IMR-90 (cell line): ENCODE data around the gene FOXF1. TPM values are rescaled to one million over a fixed set of nuclear protein-coding genes. Genes with fewer than 3 reads are reported as not detected.

ENCODE experiments used
- ATAC-seq: fragments of 200-7000 bp; cut with Tn5 transposase; 2 replicates; pipeline ENCODE4 v1.9.1; 2020; ENCODE audit warnings: low read depth, mild to moderate bottlenecking, moderate library complexity
- BruUV-seq: library from RNA; stranded (reverse); fragments of 400-500 nt; replicated peaks from 2 replicates; lab custom pipeline; 2021; lab: Mats Ljungman, UMichigan
- CTCF ChIA-PET: fragments of 300-600 bp; formaldehyde crosslinking; extraction: SDS; loops from one replicate; lab custom pipeline; 2021; ENCODE audit warnings: antibody characterized with exemption; lab: Yijun Ruan, JAX
- POLR2A ChIA-PET: fragments of 300-600 bp; sonication (Branson Sonifier 250); formaldehyde crosslinking; loops from one replicate; lab custom pipeline; 2022; ENCODE audit warnings: antibody characterized with exemption; ENCODE audit not compliant: unreplicated experiment; lab: Charles Lee
- DNase-seq: peaks from one replicate; pipeline ENCODE4 v3.0.0; 2013
- H2AFZ ChIP-seq: replicated peaks from 2 replicates; pipeline ENCODE3; 2013; ENCODE audit warnings: low read length, mild to moderate bottlenecking; ENCODE audit not compliant: poor library complexity
- H2AK5ac ChIP-seq: 2 replicates; pipeline ENCODE4 v1.6.1; 2013; ENCODE audit warnings: low read depth, low read length, inconsistent platforms
- H2AK9ac ChIP-seq: replicated peaks from 2 replicates; pipeline ENCODE3; 2013; ENCODE audit warnings: mild to moderate bottlenecking, low read depth, low read length, moderate library complexity; ENCODE audit not compliant: poor library complexity
- H2BK120ac ChIP-seq: 2 replicates; pipeline ENCODE4 v1.6.1; 2013; ENCODE audit warnings: low read depth, low read length, inconsistent platforms
- H2BK15ac ChIP-seq: 3 replicates; pipeline ENCODE4 v1.6.1; 2013; ENCODE audit warnings: low read depth, low read length, inconsistent platforms
- H2BK20ac ChIP-seq: 2 replicates; pipeline ENCODE4 v1.6.1; 2013; ENCODE audit warnings: low read depth, mild to moderate bottlenecking, inconsistent platforms, low read length, moderate library complexity
- H2BK5ac ChIP-seq: 2 replicates; pipeline ENCODE4 v1.6.1; 2013; ENCODE audit warnings: mild to moderate bottlenecking, low read depth, low read length, inconsistent platforms; ENCODE audit not compliant: poor library complexity, severe bottlenecking
- H3K14ac ChIP-seq: replicated peaks from 2 replicates; pipeline ENCODE4 v1.6.1; 2013; ENCODE audit warnings: low read depth, low read length, inconsistent platforms
- H3K18ac ChIP-seq: 2 replicates; pipeline ENCODE4 v1.6.1; 2013; ENCODE audit warnings: low read depth, low read length, control low read depth
- H3K23ac ChIP-seq: 2 replicates; pipeline ENCODE4 v1.6.1; 2013; ENCODE audit warnings: low read depth, low read length, inconsistent platforms
- H3K27ac ChIP-seq: 2 replicates; pipeline ENCODE4 v1.5.1; 2013; ENCODE audit warnings: mild to moderate bottlenecking, control low read depth, low read length; ENCODE audit not compliant: insufficient read depth
- H3K27me3 ChIP-seq: 2 replicates; pipeline ENCODE4 v1.6.1; 2013; ENCODE audit warnings: low read length; ENCODE audit not compliant: control insufficient read depth, insufficient read depth
- H3K36me3 ChIP-seq: 2 replicates; pipeline ENCODE4 v1.6.1; 2013; ENCODE audit warnings: low read length, mixed read lengths; ENCODE audit not compliant: control insufficient read depth, insufficient read depth
- H3K4ac ChIP-seq: 2 replicates; pipeline ENCODE4 v1.6.1; 2013; ENCODE audit warnings: low read depth, low read length, inconsistent platforms
- H3K4me1 ChIP-seq: 2 replicates; pipeline ENCODE4 v1.6.1; 2013; ENCODE audit warnings: low read length, mixed read lengths; ENCODE audit not compliant: control insufficient read depth, insufficient read depth
- H3K4me2 ChIP-seq: 2 replicates; pipeline ENCODE4 v1.6.1; 2013; ENCODE audit warnings: low read depth, mild to moderate bottlenecking, control low read depth, low read length, moderate library complexity
- H3K4me3 ChIP-seq: 2 replicates; pipeline ENCODE4 v1.5.1; 2013; ENCODE audit warnings: low read depth, mild to moderate bottlenecking, control low read depth, low read length, moderate library complexity; ENCODE audit not compliant: insufficient read depth
- H3K56ac ChIP-seq: 2 replicates; pipeline ENCODE4 v1.6.1; 2013; ENCODE audit warnings: low read length, inconsistent platforms; ENCODE audit not compliant: insufficient read depth; ENCODE audit errors: extremely low read depth
- H3K79me1 ChIP-seq, 2 experiments: 2 replicates each; pipeline ENCODE4 v1.6.1; 2013; ENCODE audit warnings: low read length in 2 of 2, inconsistent platforms in 1 of 2, low read depth in 1 of 2
- H3K9ac ChIP-seq: 2 replicates; pipeline ENCODE4 v1.6.1; 2013; ENCODE audit warnings: low read depth, low read length, control low read depth
- H3K9me1 ChIP-seq: 2 replicates; pipeline ENCODE4 v1.6.1; 2013; ENCODE audit warnings: low read length, inconsistent platforms; ENCODE audit not compliant: insufficient read depth
- H3K9me3 ChIP-seq: 2 replicates; pipeline ENCODE4 v1.6.1; 2013; ENCODE audit warnings: low read length; ENCODE audit not compliant: control insufficient read depth, insufficient read depth
- H4K20me1 ChIP-seq: 2 replicates; pipeline ENCODE4 v1.6.1; 2013; ENCODE audit warnings: low read length, inconsistent platforms; ENCODE audit not compliant: insufficient read depth
- H4K5ac ChIP-seq: 2 replicates; pipeline ENCODE4 v1.6.1; 2013; ENCODE audit warnings: mild to moderate bottlenecking, low read depth, low read length, control low read depth
- H4K8ac ChIP-seq, 2 experiments: 2 replicates each; pipeline ENCODE4 v1.6.1; 2013; ENCODE audit warnings: low read depth in 2 of 2, low read length in 2 of 2, control low read depth in 1 of 2, inconsistent platforms in 1 of 2
- H4K91ac ChIP-seq: 2 replicates; pipeline ENCODE4 v1.6.1; 2013; ENCODE audit warnings: low read depth, low read length, inconsistent platforms; ENCODE audit not compliant: insufficient read depth
- BHLHE40 ChIP-seq: fragments of 150-350 bp; IDR thresholded peaks from 2 replicates; pipeline ENCODE4 v1.6.1; 2016; ENCODE audit warnings: mild to moderate bottlenecking, low read depth, low read length
- CHD1 ChIP-seq: IDR thresholded peaks from 2 replicates; pipeline ENCODE4 v1.6.1; 2012; ENCODE audit warnings: low read depth, low read length, improper control_type of control experiment
- FOS ChIP-seq: fragments of 150-350 bp; IDR thresholded peaks from 2 replicates; pipeline ENCODE4 v1.6.1; 2016; ENCODE audit warnings: low read depth, low read length
- MAFK ChIP-seq: IDR thresholded peaks from 2 replicates; pipeline ENCODE4 v1.6.1; 2012; ENCODE audit warnings: low read depth, low read length, improper control_type of control experiment
- MAZ ChIP-seq: IDR thresholded peaks from 2 replicates; pipeline ENCODE4 v1.6.1; 2012; ENCODE audit warnings: low read depth, mild to moderate bottlenecking, low read length, improper control_type of control experiment, moderate library complexity, borderline replicate concordance
- MXI1 ChIP-seq: IDR thresholded peaks from 2 replicates; pipeline ENCODE4 v1.6.1; 2012; ENCODE audit warnings: low read depth, mild to moderate bottlenecking, low read length, moderate library complexity, borderline replicate concordance
- POLR2A ChIP-seq: IDR thresholded peaks from 2 replicates; pipeline ENCODE4 v1.6.1; 2012; ENCODE audit warnings: mild to moderate bottlenecking, low read depth, low read length
- SMC3 ChIP-seq: fragments of 150-350 bp; IDR thresholded peaks from 2 replicates; pipeline ENCODE4 v1.6.1; 2016; ENCODE audit warnings: low read depth, mild to moderate bottlenecking, antibody characterized with exemption, low read length, moderate library complexity
- WGBS, 2 experiments: methylation state at CpG; one replicate each; pipeline versions ENCODE4 v1.1.5 to v1.1.7; 2013; ENCODE audit warnings: missing lambda C conversion rate in 2 of 2; ENCODE audit not compliant: insufficient read length in 1 of 2; ENCODE audit errors: extremely low coverage in 2 of 2; 5-methylcytosine and 5-hydroxymethylcytosine counted together
- dilution Hi-C: fragments of 300-500 bp; cut with HindIII; formaldehyde crosslinking; loops from one replicate; pipeline ENCODE4 v1.14.3; 2018; ENCODE audit warnings: low sequenced_read_pairs; ENCODE audit not compliant: unreplicated experiment
- in situ Hi-C: fragments of 300-500 bp; cut with MboI; formaldehyde crosslinking; loops from 3 replicates; pipeline ENCODE4 v1.14.3; 2019; ENCODE audit warnings: low sequenced_read_pairs, inconsistent platforms, mixed read lengths
- intact Hi-C: fragments of 100-400 bp; cut with micrococcal nuclease; formaldehyde crosslinking; loops from 2 replicates; pipeline ENCODE4 v1.10.0; 2022
- polyA plus RNA-seq, 3 experiments: library from polyadenylated mRNA; depleted of rRNA; stranded (reverse); fragments of >200 nt; gene quantifications; 2 replicates each; pipeline ENCODE4 v1.2.3, GENCODE V29; 2012; ENCODE audit warnings: low replicate concordance in 1 of 3
- total RNA-seq: library from RNA; depleted of rRNA; stranded (reverse); fragments of >200 nt; gene quantifications from 2 replicates; pipeline ENCODE4 v1.2.3, GENCODE V29; 2012

Gene FOXF1
- total and polyA plus RNA-seq, 2 of the 4 experiments (the other 2 are of a cell fraction): 2.7 to 33.0 TPM

- Histone ChIP-seq H4K20me1 (peaks cover 46% of the 10 kb centered on the region), H3K14ac (peak overlapping the region; percentile 98), H4K8ac (peak overlapping the region; percentile 29 to 84), H2BK20ac (peak overlapping the region; percentile 73), H3K36me3 (peaks cover 62% of the 10 kb centered on the region), H2BK15ac (peak overlapping the region; percentile 45; the same call in 2 of the 3 replicates), H4K91ac (peak overlapping the region; percentile 86), H3K27me3 (no peaks in the 10 kb centered on the region), H3K79me1 (peaks cover 0 to 12% of the 10 kb centered on the region in 2 experiments; a peak in 1 of 4 replicates), H2AK9ac (peak overlapping the region; percentile 96), H2AFZ (peak overlapping the region; percentile 78), H3K9me1 (0 out of 2 replicates have a peak, but pooled peaks cover 5% of the 10 kb centered on the region), H3K4me2 (peak overlapping the region; percentile 96), H3K23ac (peak overlapping the region; percentile 99), H3K9me3 (no peaks in the 10 kb centered on the region), H4K5ac (peak overlapping the region; percentile 90), H3K9ac (peak overlapping the region; percentile 100), H3K56ac (peak overlapping the region; percentile 75), H2AK5ac (peak overlapping the region; percentile 73), H3K4ac (peak overlapping the region; percentile 98), H2BK120ac (peak overlapping the region; percentile 97), H3K4me1 (peaks cover 6% of the 10 kb centered on the region), H3K4me3 (peak overlapping the region; percentile 98), H2BK5ac (peak overlapping the region; percentile 99), H3K18ac (peak overlapping the region; percentile 95), H3K27ac (peak overlapping the region; percentile 100)
- peak; percentile 7 for ATAC-seq
- no TSS peak for BruUV-seq
- 0% methylated on average over 44 of the region's 79 CpGs; no CpG with 5 or more reads in 1 of the 2 experiments for WGBS, 2 experiments
- in situ Hi-C loops (loop anchor here (5.0 kb wide), 1 partner anchor 207 kb away; no protein-coding TSS in a partner anchor), dilution Hi-C loops (no loop called here), intact Hi-C loops (loop anchor here (1.0 to 10.0 kb wide), 5 partner anchors 47 to 354 kb away; no protein-coding TSS in a partner anchor)
- TF ChIP-seq BHLHE40: peak; percentile 64
- peak; percentile 32; the same call in 1 of the 2 replicates for TF ChIP-seq MXI1
- peak; percentile 69; the same call in 1 of the 2 replicates for TF ChIP-seq CHD1
- no peak for TF ChIP-seq MAFK
- TF ChIP-seq MAZ: no peak
- no peak for TF ChIP-seq SMC3
- peak; percentile 92 for TF ChIP-seq POLR2A
- no peak; the same call in 1 of the 2 replicates for TF ChIP-seq FOS
- peak; percentile 89 for DNase-seq
- POLR2A ChIA-PET: interaction anchor here (0.7 to 2.2 kb wide), 8 partner anchors 9 to 356 kb away, joined by 3 to 21 read pairs (median 4); no protein-coding TSS in a partner anchor
- CTCF ChIA-PET: interaction anchor here (0.5 to 1.2 kb wide), 5 partner anchors 8 to 513 kb away, joined by 3 to 8 read pairs (median 3); no protein-coding TSS in a partner anchor
Observed at GRCh38 chr16:86508947-86509758, 1.2 kb upstream of the FOXF1 start.
